ENCODE data around the gene DTNBP1.

DNA sequence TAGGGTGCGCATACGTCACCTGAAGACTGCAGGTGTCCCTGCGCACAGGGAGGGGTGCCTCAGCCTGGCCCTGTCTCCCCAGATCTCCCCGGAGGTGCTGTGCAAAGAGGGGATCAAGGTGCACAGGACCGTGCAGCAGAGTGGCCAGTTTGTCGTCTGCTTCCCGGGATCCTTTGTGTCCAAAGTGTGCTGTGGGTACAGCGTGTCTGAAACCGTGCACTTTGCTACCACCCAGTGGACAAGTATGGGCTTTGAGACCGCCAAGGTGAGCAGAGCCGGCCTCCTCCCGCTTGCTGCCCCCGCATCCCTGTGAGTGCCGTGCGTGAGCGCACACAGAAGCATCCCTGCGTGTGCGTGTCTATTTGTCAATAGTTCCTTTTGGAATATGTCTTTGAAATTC is 150.7 kb downstream of the DTNBP1 start:
- TF ChIP-seq, protein P1, sequence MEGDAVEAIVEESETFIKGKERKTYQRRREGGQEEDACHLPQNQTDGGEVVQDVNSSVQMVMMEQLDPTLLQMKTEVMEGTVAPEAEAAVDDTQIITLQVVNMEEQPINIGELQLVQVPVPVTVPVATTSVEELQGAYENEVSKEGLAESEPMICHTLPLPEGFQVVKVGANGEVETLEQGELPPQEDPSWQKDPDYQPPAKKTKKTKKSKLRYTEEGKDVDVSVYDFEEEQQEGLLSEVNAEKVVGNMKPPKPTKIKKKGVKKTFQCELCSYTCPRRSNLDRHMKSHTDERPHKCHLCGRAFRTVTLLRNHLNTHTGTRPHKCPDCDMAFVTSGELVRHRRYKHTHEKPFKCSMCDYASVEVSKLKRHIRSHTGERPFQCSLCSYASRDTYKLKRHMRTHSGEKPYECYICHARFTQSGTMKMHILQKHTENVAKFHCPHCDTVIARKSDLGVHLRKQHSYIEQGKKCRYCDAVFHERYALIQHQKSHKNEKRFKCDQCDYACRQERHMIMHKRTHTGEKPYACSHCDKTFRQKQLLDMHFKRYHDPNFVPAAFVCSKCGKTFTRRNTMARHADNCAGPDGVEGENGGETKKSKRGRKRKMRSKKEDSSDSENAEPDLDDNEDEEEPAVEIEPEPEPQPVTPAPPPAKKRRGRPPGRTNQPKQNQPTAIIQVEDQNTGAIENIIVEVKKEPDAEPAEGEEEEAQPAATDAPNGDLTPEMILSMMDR (IDR thresholded peaks at IDR 0.05) = peak in 5 of 6 experiments; percentile 4 to 35 (median 26)
- no peak for TF ChIP-seq POLR2A (IDR thresholded peaks at IDR 0.05)

Measured in adrenal gland (tissue), 5 donors.